IMR-90 (cell line): Measurements from ENCODE around the gene ATOH8. TPM values are rescaled to one million over a fixed set of nuclear protein-coding genes. Genes with fewer than 3 reads are reported as not detected.
A peak's percentile ranks its signal among the peaks of the same experiment; 100 is the strongest.

Experiments used
- ATAC-seq: fragments of 200-7000 bp; cut with Tn5 transposase; 2 replicates; pipeline ENCODE4 v1.9.1; 2020; ENCODE audit warnings: low read depth, mild to moderate bottlenecking, moderate library complexity
- BruUV-seq: library from RNA; stranded (reverse); fragments of 400-500 nt; replicated peaks from 2 replicates; lab custom pipeline; 2021; lab: Mats Ljungman, UMichigan
- CTCF ChIA-PET: fragments of 300-600 bp; formaldehyde crosslinking; extraction: SDS; loops from one replicate; lab custom pipeline; 2021; ENCODE audit warnings: antibody characterized with exemption; lab: Yijun Ruan, JAX
- POLR2A ChIA-PET: fragments of 300-600 bp; sonication (Branson Sonifier 250); formaldehyde crosslinking; loops from one replicate; lab custom pipeline; 2022; ENCODE audit warnings: antibody characterized with exemption; ENCODE audit not compliant: unreplicated experiment; lab: Charles Lee
- DNase-seq: peaks from one replicate; pipeline ENCODE4 v3.0.0; 2013
- H2AFZ ChIP-seq: replicated peaks from 2 replicates; pipeline ENCODE3; 2013; ENCODE audit warnings: low read length, mild to moderate bottlenecking; ENCODE audit not compliant: poor library complexity
- H2AK5ac ChIP-seq: 2 replicates; pipeline ENCODE4 v1.6.1; 2013; ENCODE audit warnings: low read depth, low read length, inconsistent platforms
- H2AK9ac ChIP-seq: replicated peaks from 2 replicates; pipeline ENCODE3; 2013; ENCODE audit warnings: mild to moderate bottlenecking, low read depth, low read length, moderate library complexity; ENCODE audit not compliant: poor library complexity
- H2BK120ac ChIP-seq: 2 replicates; pipeline ENCODE4 v1.6.1; 2013; ENCODE audit warnings: low read depth, low read length, inconsistent platforms
- H2BK15ac ChIP-seq: 3 replicates; pipeline ENCODE4 v1.6.1; 2013; ENCODE audit warnings: low read depth, low read length, inconsistent platforms
- H2BK20ac ChIP-seq: 2 replicates; pipeline ENCODE4 v1.6.1; 2013; ENCODE audit warnings: low read depth, mild to moderate bottlenecking, inconsistent platforms, low read length, moderate library complexity
- H2BK5ac ChIP-seq: 2 replicates; pipeline ENCODE4 v1.6.1; 2013; ENCODE audit warnings: mild to moderate bottlenecking, low read depth, low read length, inconsistent platforms; ENCODE audit not compliant: poor library complexity, severe bottlenecking
- H3K14ac ChIP-seq: replicated peaks from 2 replicates; pipeline ENCODE4 v1.6.1; 2013; ENCODE audit warnings: low read depth, low read length, inconsistent platforms
- H3K18ac ChIP-seq: 2 replicates; pipeline ENCODE4 v1.6.1; 2013; ENCODE audit warnings: low read depth, low read length, control low read depth
- H3K23ac ChIP-seq: 2 replicates; pipeline ENCODE4 v1.6.1; 2013; ENCODE audit warnings: low read depth, low read length, inconsistent platforms
- H3K27ac ChIP-seq: 2 replicates; pipeline ENCODE4 v1.5.1; 2013; ENCODE audit warnings: mild to moderate bottlenecking, control low read depth, low read length; ENCODE audit not compliant: insufficient read depth
- H3K27me3 ChIP-seq: 2 replicates; pipeline ENCODE4 v1.6.1; 2013; ENCODE audit warnings: low read length; ENCODE audit not compliant: control insufficient read depth, insufficient read depth
- H3K36me3 ChIP-seq: 2 replicates; pipeline ENCODE4 v1.6.1; 2013; ENCODE audit warnings: low read length, mixed read lengths; ENCODE audit not compliant: control insufficient read depth, insufficient read depth
- H3K4ac ChIP-seq: 2 replicates; pipeline ENCODE4 v1.6.1; 2013; ENCODE audit warnings: low read depth, low read length, inconsistent platforms
- H3K4me1 ChIP-seq: 2 replicates; pipeline ENCODE4 v1.6.1; 2013; ENCODE audit warnings: low read length, mixed read lengths; ENCODE audit not compliant: control insufficient read depth, insufficient read depth
- H3K4me2 ChIP-seq: 2 replicates; pipeline ENCODE4 v1.6.1; 2013; ENCODE audit warnings: low read depth, mild to moderate bottlenecking, control low read depth, low read length, moderate library complexity
- H3K4me3 ChIP-seq: 2 replicates; pipeline ENCODE4 v1.5.1; 2013; ENCODE audit warnings: low read depth, mild to moderate bottlenecking, control low read depth, low read length, moderate library complexity; ENCODE audit not compliant: insufficient read depth
- H3K56ac ChIP-seq: 2 replicates; pipeline ENCODE4 v1.6.1; 2013; ENCODE audit warnings: low read length, inconsistent platforms; ENCODE audit not compliant: insufficient read depth; ENCODE audit errors: extremely low read depth
- H3K79me1 ChIP-seq, 2 experiments: 2 replicates each; pipeline ENCODE4 v1.6.1; 2013; ENCODE audit warnings: low read length in 2 of 2, inconsistent platforms in 1 of 2, low read depth in 1 of 2
- H3K9ac ChIP-seq: 2 replicates; pipeline ENCODE4 v1.6.1; 2013; ENCODE audit warnings: low read depth, low read length, control low read depth
- H3K9me1 ChIP-seq: 2 replicates; pipeline ENCODE4 v1.6.1; 2013; ENCODE audit warnings: low read length, inconsistent platforms; ENCODE audit not compliant: insufficient read depth
- H3K9me3 ChIP-seq: 2 replicates; pipeline ENCODE4 v1.6.1; 2013; ENCODE audit warnings: low read length; ENCODE audit not compliant: control insufficient read depth, insufficient read depth
- H4K20me1 ChIP-seq: 2 replicates; pipeline ENCODE4 v1.6.1; 2013; ENCODE audit warnings: low read length, inconsistent platforms; ENCODE audit not compliant: insufficient read depth
- H4K5ac ChIP-seq: 2 replicates; pipeline ENCODE4 v1.6.1; 2013; ENCODE audit warnings: mild to moderate bottlenecking, low read depth, low read length, control low read depth
- H4K8ac ChIP-seq, 2 experiments: 2 replicates each; pipeline ENCODE4 v1.6.1; 2013; ENCODE audit warnings: low read depth in 2 of 2, low read length in 2 of 2, control low read depth in 1 of 2, inconsistent platforms in 1 of 2
- H4K91ac ChIP-seq: 2 replicates; pipeline ENCODE4 v1.6.1; 2013; ENCODE audit warnings: low read depth, low read length, inconsistent platforms; ENCODE audit not compliant: insufficient read depth
- FOS ChIP-seq: fragments of 150-350 bp; IDR thresholded peaks from 2 replicates; pipeline ENCODE4 v1.6.1; 2016; ENCODE audit warnings: low read depth, low read length
- MXI1 ChIP-seq: IDR thresholded peaks from 2 replicates; pipeline ENCODE4 v1.6.1; 2012; ENCODE audit warnings: low read depth, mild to moderate bottlenecking, low read length, moderate library complexity, borderline replicate concordance
- NFE2L2 ChIP-seq: fragments of 150-350 bp; IDR thresholded peaks from 2 replicates; pipeline ENCODE4 v1.6.1; 2016; ENCODE audit warnings: low read depth, mild to moderate bottlenecking, low read length
- POLR2A ChIP-seq: IDR thresholded peaks from 2 replicates; pipeline ENCODE4 v1.6.1; 2012; ENCODE audit warnings: mild to moderate bottlenecking, low read depth, low read length
- SMC3 ChIP-seq: fragments of 150-350 bp; IDR thresholded peaks from 2 replicates; pipeline ENCODE4 v1.6.1; 2016; ENCODE audit warnings: low read depth, mild to moderate bottlenecking, antibody characterized with exemption, low read length, moderate library complexity
- whole genome bisulfite sequencing, 2 experiments: methylation state at CpG; one replicate each; pipeline versions ENCODE4 v1.1.5 to v1.1.7; 2013; ENCODE audit warnings: missing lambda C conversion rate in 2 of 2; ENCODE audit not compliant: insufficient read length in 1 of 2; ENCODE audit errors: extremely low coverage in 2 of 2; 5-methylcytosine and 5-hydroxymethylcytosine counted together
- dilution Hi-C: fragments of 300-500 bp; cut with HindIII; formaldehyde crosslinking; loops from one replicate; pipeline ENCODE4 v1.14.3; 2018; ENCODE audit warnings: low sequenced_read_pairs; ENCODE audit not compliant: unreplicated experiment
- in situ Hi-C: fragments of 300-500 bp; cut with MboI; formaldehyde crosslinking; loops from 3 replicates; pipeline ENCODE4 v1.14.3; 2019; ENCODE audit warnings: low sequenced_read_pairs, inconsistent platforms, mixed read lengths
- intact Hi-C: fragments of 100-400 bp; cut with micrococcal nuclease; formaldehyde crosslinking; loops from 2 replicates; pipeline ENCODE4 v1.10.0; 2022
- polyA plus RNA-seq, 3 experiments: library from polyadenylated mRNA; depleted of rRNA; stranded (reverse); fragments of >200 nt; gene quantifications; 2 replicates each; pipeline ENCODE4 v1.2.3, GENCODE V29; 2012; ENCODE audit warnings: low replicate concordance in 1 of 3
- total RNA-seq: library from RNA; depleted of rRNA; stranded (reverse); fragments of >200 nt; gene quantifications from 2 replicates; pipeline ENCODE4 v1.2.3, GENCODE V29; 2012

Gene ATOH8
- total and polyA plus RNA-seq, 2 of the 4 experiments (the other 2 are of a cell fraction): 7.9 to 9.0 TPM

GRCh38 chr2:85765081-85765731, 11.4 kb downstream of the ATOH8 start:
- intact Hi-C loops: no loop called here
- H3K79me1 ChIP-seq: peaks cover 18 to 65% of the 10 kb centered on the region in 2 experiments; a peak in 3 of 4 replicates
- H3K4me1 ChIP-seq: peaks cover 23% of the 10 kb centered on the region
- no peak overlapping the region for H4K5ac ChIP-seq
- POLR2A ChIA-PET: no interaction called here
- no peak overlapping the region; the same call in 1 of the 2 replicates for H4K91ac ChIP-seq
- no peak overlapping the region for H3K14ac ChIP-seq
- H4K8ac ChIP-seq: no peak overlapping the region
- no peak overlapping the region for H3K4me2 ChIP-seq
- H3K23ac ChIP-seq: no peak overlapping the region
- H2AK9ac ChIP-seq: no peak overlapping the region
- H2BK15ac ChIP-seq: no peak overlapping the region
- dilution Hi-C loops: no loop called here
- H3K9me1 ChIP-seq: peaks cover 10% of the 10 kb centered on the region; the same call in 1 of the 2 replicates
- H3K56ac ChIP-seq: no peak overlapping the region
- WGBS, 2 experiments: 63% methylated on average over 10 of the region's 26 CpGs; no CpG with 5 or more reads in 1 of the 2 experiments
- no peak for DNase-seq
- no peak overlapping the region for H3K27ac ChIP-seq
- peaks cover 13% of the 10 kb centered on the region for H4K20me1 ChIP-seq
- peaks cover 35% of the 10 kb centered on the region for H3K36me3 ChIP-seq
- no peak for TF ChIP-seq POLR2A
- no peak for TF ChIP-seq MXI1
- no peak for TF ChIP-seq FOS
- no peak for TF ChIP-seq SMC3
- TF ChIP-seq NFE2L2: no peak
- H3K4ac ChIP-seq: no peak overlapping the region
- CTCF ChIA-PET: no interaction called here
- no TSS peak for BruUV-seq
- H3K9me3 ChIP-seq: no peaks in the 10 kb centered on the region
- no peak overlapping the region for H2BK20ac ChIP-seq
- no peak overlapping the region for H3K18ac ChIP-seq
- H2AFZ ChIP-seq: no peak overlapping the region
- no peak overlapping the region for H3K9ac ChIP-seq
- H3K27me3 ChIP-seq: no peaks in the 10 kb centered on the region
- H3K4me3 ChIP-seq: no peak overlapping the region
- H2BK5ac ChIP-seq: no peak overlapping the region
- 0 out of 2 replicates have a peak overlapping the region, but pooled peaks have one; percentile 15 for H2AK5ac ChIP-seq
- H2BK120ac ChIP-seq: no peak overlapping the region
- in situ Hi-C loops: no loop called here
- ATAC-seq: no peak
